Mononuclear cell (primary cell): ENCODE measurements around the gene SOAT1. TPM values are rescaled to one million over a fixed set of nuclear protein-coding genes. Genes with fewer than 3 reads are reported as not detected.

Source experiments
- H3K27me3 ChIP-seq: 2 replicates; pipeline ENCODE4 v1.6.0; 2011; ENCODE audit warnings: low read length, control low read depth; ENCODE audit not compliant: insufficient read depth
- H3K4me1 ChIP-seq: 2 replicates; pipeline ENCODE4 v1.5.1; 2011; ENCODE audit warnings: mild to moderate bottlenecking, low read length, control low read depth; ENCODE audit not compliant: insufficient read depth
- H3K4me3 ChIP-seq: 2 replicates; pipeline ENCODE4 v1.5.1; 2011; ENCODE audit warnings: mild to moderate bottlenecking, low read length, moderate library complexity
- H3K9me3 ChIP-seq: 2 replicates; pipeline ENCODE4 v1.5.1; 2011; ENCODE audit warnings: low read depth, mild to moderate bottlenecking, control low read depth, low read length
- total RNA-seq: library from RNA; depleted of rRNA; stranded (reverse); fragments of >200 nt; gene quantifications from one replicate; pipeline ENCODE4 v1.2.3, GENCODE V29; 2012

Gene SOAT1
- total RNA-seq, 1 donor: 23.2 TPM

DNA sequence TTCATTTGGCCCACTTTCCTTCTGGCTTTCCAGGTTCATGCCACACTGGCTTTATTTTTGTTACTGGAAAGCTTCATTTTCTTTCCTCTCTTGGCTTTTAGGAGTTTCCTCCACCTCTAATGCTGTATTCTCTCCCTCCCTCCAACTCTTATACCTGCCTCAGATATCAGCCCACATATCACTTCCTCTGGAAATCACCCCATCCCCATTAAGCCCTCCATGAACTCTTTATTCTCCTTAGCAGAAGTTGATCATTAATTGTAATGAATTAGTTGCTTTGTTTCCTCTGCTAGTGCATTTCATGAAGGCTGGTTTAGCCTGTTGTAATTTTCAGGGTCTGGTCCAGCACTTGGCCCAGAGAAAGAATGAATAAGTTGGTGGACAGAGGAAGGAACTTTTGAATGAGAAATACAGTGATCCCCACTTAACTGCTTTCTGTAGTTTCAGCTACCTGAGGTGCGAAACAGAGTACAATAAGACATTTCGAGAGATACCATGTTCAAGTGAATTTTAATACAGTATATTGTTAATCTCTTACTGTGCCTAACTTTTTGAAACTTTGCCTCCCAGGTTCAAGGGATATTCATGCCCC is 1.7 kb downstream of the SOAT1 start:
- Histone ChIP-seq H3K27me3 (no peaks in the 10 kb centered on the region), H3K4me3 (peak overlapping the region; percentile 68), H3K4me1 (peaks cover 56% of the 10 kb centered on the region), H3K9me3 (no peaks in the 10 kb centered on the region)

DNA sequence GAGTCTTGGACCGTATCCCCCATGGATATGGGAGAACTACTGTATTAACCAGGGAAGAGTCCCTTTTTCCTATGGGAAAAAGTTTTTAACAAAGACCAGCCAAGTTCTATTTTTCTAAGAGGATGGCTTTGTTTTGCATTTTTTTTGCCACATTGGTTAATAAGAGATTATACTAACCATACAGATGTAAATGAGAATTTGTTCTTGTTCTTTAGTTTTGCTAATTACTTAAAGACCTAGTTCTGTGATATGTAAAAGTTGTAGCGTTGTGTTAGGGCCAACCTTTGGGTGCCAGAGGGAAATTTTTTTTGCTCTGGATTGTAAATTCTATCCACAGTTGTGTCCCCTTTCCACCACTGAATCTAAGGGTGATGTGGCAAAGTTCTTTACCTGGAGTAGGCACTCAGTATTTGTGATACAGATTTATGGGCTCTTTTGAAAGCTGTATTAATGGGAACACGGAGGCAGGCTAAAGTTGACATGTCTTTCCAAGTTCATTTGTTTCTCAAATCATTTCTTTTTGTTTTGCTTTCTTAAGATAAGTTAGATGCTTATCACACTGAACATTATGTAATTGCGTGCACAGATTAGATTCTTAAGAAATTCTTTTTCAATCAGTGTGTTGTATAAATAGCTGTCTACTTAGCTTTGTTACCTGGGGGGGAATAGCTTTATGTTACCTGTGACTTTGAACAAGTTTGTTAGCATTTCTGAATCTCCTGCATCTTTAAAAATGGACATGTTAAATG is 2.9 kb downstream of the SOAT1 start:
- no peaks in the 10 kb centered on the region for H3K9me3 ChIP-seq
- peaks cover 65% of the 10 kb centered on the region for H3K4me1 ChIP-seq
- no peak overlapping the region for H3K4me3 ChIP-seq
- H3K27me3 ChIP-seq: no peaks in the 10 kb centered on the region

DNA sequence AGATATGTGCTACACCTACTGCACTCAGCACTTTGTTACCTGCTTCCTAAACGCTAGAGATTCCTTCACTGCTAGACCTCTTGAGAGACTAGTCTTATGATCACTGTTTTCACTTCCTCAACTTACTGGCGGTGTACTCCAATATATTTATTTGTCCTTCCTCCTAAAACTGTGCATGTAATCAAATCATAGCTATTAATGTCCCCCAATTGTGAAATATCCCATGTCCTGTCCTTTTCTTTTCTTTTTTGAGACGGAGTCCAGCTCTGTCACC is 3.4 kb downstream of the SOAT1 start:
- Histone ChIP-seq H3K9me3 (no peaks in the 10 kb centered on the region), H3K4me3 (no peak overlapping the region), H3K4me1 (peaks cover 65% of the 10 kb centered on the region), H3K27me3 (no peaks in the 10 kb centered on the region)

DNA sequence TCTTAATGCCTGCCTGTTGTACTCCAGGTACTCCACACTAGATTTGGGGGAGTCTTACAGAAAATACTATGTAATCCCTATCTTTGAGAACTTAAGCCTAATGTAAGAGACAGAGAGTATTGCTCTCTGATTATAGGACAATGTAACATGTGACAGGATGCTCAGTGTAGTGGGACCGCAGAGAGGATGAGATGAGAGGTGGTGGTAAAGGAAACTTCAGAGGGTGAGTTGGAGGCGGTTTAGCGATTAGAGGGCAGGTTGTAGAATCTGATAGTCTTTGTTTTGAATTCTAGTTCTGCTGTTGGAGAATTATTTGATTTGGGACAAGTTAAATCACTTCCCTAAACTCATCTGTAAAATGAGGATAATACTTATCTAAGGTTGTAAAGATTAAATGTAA is 5.4 kb downstream of the SOAT1 start:
- Histone ChIP-seq H3K4me3 (no peak overlapping the region), H3K27me3 (no peaks in the 10 kb centered on the region), H3K9me3 (no peaks in the 10 kb centered on the region), H3K4me1 (peaks cover 57% of the 10 kb centered on the region)

DNA sequence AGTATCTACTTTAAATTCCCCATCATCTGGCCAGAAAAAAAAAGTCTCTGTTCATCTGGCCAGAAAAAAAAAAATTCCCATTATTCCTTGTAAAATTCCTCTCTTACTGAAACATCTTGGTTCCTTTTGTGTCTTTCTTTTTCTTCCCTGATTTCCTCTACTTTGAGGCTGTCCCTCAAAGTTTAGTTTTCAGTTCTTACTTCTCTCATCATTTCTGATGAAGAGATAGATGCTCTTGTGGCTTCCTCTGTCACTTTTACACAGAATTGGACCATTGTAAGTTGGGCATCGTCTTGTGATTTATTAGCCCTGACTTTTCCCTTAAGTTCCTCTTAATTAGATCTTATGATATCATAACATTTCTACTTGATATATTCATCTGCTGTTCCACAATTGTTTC is 6.5 kb downstream of the SOAT1 start:
- Histone ChIP-seq H3K4me3 (no peak overlapping the region), H3K27me3 (no peaks in the 10 kb centered on the region), H3K9me3 (no peaks in the 10 kb centered on the region), H3K4me1 (peaks cover 53% of the 10 kb centered on the region)

DNA sequence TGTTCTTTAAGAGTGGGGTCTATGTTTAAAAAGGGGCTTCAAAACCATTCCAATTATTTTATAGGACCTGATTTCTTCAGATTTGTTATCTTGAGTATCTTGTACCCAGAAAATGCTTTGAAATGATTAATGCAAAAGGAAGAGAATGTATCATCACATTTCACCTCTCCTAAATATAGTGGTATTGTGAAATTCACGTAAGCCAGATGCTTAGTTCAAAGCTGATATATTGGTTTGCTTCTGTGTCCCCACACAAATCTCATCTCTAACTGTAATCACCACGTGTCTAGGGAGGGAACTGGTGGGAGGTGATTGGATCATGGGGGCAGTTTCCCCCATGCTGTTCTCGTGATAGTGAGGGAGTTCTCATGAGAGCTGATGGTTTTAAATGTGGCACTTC is 8.5 kb downstream of the SOAT1 start:
- H3K4me1 ChIP-seq: peaks cover 35% of the 10 kb centered on the region
- no peaks in the 10 kb centered on the region for H3K9me3 ChIP-seq
- H3K4me3 ChIP-seq: no peak overlapping the region
- H3K27me3 ChIP-seq: no peaks in the 10 kb centered on the region

DNA sequence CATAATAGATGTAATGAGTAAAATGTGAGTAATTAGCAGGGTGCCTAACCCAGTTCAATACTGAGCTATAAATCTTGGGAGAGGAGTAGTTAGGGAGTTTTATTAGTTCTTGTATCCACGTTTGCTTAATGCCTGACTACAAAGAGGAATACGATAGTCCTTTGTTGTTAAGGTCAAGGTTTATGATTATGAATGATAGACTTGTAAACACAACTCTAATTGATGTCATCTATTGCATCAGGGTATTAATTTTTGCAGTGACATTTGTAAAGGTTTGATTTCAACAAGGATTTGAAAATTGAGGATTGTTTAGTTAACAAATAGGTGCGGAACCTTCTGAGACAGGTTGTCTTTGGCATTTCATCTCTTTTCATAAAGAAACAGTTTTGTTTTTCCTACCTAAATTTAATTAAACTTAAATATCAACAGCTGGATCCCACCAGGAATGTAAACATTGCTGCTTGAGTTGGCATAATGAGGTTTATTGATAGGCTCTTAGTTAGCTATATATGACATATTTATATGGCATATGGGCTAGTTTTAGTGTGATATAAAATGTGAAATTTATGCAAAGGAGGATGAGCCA is 9.7 kb downstream of the SOAT1 start:
- Histone ChIP-seq H3K27me3 (no peaks in the 10 kb centered on the region), H3K4me3 (no peak overlapping the region), H3K4me1 (peaks cover 22% of the 10 kb centered on the region), H3K9me3 (no peaks in the 10 kb centered on the region)

DNA sequence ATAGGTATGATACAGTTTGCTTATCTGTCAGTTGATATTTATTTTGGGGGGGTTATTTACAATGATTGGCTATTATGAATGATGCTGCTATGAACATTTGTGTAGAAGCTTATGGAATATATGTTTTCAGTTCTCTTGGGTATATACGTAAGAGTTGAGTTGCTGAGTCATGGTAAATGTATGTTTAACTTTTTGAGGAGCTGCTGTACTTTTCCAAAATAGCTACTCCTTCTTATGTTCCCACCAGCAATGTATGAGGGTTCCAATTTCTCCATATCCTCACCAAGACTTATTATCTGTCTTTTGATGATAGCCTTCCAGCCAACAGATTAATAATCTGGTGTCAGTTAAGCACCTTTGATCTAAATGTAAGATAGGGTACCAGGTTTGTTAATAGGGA is 11.9 kb downstream of the SOAT1 start:
- peaks cover 19% of the 10 kb centered on the region for H3K4me1 ChIP-seq
- no peaks in the 10 kb centered on the region for H3K27me3 ChIP-seq
- H3K9me3 ChIP-seq: no peaks in the 10 kb centered on the region
- H3K4me3 ChIP-seq: no peak overlapping the region

DNA sequence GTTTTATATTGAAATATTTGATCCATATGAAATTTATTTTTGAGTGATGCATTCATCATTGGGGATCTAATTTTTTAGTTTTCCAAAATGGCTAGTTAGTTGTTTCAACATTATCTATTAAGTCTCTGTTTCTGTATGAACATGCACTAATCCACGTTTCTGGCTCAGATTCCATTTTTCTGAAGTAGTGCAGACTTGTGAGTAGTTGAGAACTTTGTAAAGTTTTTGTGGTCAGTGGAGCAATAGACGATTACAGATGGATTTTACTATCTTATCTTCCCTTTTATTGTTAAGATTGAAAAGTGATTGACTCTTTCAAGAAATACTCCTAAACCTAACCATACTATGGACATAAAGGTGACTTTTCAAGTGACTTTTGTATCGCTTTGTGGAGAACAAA is 16.7 kb downstream of the SOAT1 start:
- H3K27me3 ChIP-seq: no peaks in the 10 kb centered on the region
- H3K9me3 ChIP-seq: no peaks in the 10 kb centered on the region
- no peak overlapping the region for H3K4me3 ChIP-seq
- peaks cover 12% of the 10 kb centered on the region for H3K4me1 ChIP-seq

DNA sequence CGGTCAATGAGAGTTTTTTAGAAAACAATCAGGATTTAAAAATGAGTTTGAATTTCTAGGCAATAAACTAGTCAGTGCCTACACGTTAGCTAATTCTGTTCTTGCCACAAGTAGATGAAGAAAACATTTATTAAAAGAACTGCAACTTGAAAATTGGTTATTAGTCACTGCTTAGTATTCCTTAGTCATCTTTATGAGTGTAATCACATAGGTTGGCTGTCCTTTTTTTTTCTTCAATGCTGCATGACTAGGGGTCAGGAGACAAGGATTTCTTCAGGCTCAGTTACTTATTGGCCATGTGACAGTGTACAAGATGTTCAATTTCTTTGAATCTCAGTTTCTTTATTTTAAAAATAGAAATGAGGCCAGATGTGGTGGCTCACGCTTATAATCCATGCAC is 17.1 kb downstream of the SOAT1 start:
- Histone ChIP-seq H3K4me3 (no peak overlapping the region), H3K9me3 (no peaks in the 10 kb centered on the region), H3K4me1 (peaks cover 12% of the 10 kb centered on the region)

DNA sequence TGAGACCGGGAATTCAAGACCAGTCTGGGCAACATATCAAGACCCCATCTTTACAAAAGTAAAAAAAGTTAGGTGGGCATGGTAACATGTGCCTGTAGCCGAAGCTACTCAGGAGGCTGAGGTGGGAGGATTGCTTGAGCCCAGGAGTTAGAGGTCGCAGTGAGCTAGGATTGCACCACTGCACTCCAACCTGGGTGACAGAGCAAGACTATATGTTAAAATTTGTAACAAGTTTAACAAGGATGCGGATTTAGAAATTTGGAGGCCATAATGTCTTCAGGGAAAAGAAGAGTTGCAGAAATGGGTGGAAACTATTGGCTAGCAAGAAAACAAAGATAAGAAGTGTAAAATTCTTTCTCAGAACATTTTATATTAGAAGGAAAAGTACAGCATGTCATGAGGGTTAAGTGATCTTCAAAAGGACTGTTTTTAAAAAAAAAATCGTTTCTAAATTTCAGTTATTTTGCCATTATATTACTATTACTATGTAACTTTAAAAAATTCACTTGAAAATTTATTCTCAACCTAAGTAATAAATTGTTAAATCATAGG is 17.6 kb downstream of the SOAT1 start:
- H3K4me3 ChIP-seq: no peak overlapping the region
- peaks cover 12% of the 10 kb centered on the region for H3K4me1 ChIP-seq
- H3K9me3 ChIP-seq: no peaks in the 10 kb centered on the region
- no peaks in the 10 kb centered on the region for H3K27me3 ChIP-seq

More for the DNA sequence above, 17.1 kb downstream of the SOAT1 start:
- H3K27me3 ChIP-seq: no peaks in the 10 kb centered on the region

DNA sequence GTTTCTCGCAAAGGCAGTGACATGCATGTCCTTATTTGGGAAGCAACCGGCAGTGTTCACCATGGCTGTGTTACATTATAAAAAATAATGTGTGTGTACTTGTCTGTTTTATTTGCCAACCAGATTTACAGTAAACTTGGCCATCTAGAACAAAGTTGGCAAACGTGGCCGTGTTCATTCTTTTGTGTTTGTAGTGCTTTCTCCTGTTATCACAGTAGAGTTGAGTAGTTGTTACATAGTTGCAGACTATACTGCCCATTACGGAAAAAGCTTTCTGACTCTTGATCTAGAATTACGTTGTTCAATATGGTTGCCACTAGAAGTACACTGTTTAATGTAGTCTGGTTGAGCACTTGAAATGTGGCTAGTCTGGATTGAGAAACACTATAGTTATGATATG is 19.4 kb downstream of the SOAT1 start:
- Histone ChIP-seq H3K4me1 (peaks cover 12% of the 10 kb centered on the region), H3K4me3 (no peak overlapping the region), H3K9me3 (no peaks in the 10 kb centered on the region), H3K27me3 (no peaks in the 10 kb centered on the region)

DNA sequence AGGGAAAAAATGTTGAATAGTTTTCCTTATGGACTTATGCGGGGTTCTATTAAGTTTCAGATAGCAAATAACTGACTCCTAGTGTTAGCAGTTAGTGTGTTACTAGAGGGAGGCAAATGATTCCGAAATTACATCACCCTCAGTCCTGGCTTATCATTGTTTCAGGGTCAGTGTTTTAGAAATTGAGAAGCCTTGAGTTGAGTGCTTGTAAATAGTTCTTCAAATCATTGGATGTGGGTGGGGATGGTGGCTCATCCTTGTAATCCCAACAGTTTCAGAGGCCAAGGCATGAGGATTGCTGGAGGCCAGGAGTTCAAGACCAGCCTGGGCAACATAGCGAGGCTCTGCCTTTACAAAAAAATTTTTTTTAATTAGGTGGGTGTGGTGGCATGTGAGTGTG is 21.3 kb downstream of the SOAT1 start:
- H3K4me1 ChIP-seq: peaks cover 11% of the 10 kb centered on the region
- H3K27me3 ChIP-seq: no peaks in the 10 kb centered on the region
- H3K9me3 ChIP-seq: no peaks in the 10 kb centered on the region
- no peak overlapping the region for H3K4me3 ChIP-seq

DNA sequence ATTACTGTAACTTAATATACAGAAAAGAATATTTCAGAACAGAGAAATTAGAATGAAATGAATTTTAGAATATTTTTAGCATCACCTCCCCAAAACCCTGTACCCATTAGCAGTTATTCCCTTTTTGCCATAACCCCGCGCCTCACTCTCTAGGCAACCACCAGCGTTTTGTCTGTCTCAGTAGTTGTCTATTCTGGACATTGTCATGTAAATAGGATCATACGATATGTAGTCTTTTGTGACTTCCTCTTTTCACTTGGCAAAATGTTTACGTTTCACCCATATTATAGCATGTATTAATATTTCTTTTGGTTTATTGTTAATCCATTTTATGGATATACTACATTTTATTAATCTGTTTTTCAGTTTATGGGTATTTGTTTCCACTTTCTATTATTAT is 24.9 kb downstream of the SOAT1 start:
- Histone ChIP-seq H3K27me3 (no peaks in the 10 kb centered on the region), H3K9me3 (no peaks in the 10 kb centered on the region), H3K4me1 (peaks cover 8% of the 10 kb centered on the region), H3K4me3 (no peak overlapping the region)

DNA sequence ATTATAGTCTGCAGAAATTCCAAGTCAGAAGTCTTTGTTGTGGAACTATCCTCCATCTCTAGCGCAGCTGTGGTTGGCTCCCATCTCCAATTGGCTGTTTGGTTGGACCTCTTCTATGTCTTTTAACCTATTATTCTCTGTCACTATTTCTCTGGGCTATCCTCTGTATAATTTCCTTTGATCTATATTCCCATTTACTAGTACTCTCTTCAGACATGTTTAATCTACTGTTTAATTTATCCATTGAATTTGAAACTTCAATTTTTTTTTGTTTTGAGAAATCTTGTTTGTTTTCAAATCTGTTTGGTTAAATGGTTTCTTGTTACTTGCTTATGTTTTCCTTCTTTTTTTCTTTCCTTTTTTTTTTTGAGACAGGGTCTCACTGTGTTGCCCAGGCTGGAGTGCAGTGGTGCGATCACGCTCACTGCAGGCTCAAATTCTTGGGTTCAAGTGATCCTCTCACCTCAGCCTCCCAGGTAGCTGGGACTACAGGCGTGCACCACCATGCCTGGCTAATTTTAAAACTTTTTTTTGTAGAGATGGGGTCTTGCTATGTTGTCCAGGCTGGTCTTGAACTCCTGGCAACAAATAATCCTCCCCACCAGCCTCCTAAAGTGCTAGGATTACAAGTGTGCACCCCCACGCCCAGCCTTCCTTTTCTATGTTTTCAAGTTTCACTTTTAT is 28.1 kb downstream of the SOAT1 start:
- Histone ChIP-seq H3K9me3 (no peaks in the 10 kb centered on the region), H3K4me1 (peaks cover 12% of the 10 kb centered on the region), H3K4me3 (no peak overlapping the region), H3K27me3 (no peaks in the 10 kb centered on the region)
